GM19452 (cell line): ENCODE measurements around the gene LRP5.

ENCODE experiments used
- ATAC-seq: cut with Tn5 transposase; IDR thresholded peaks from one replicate; pipeline ENCODE4 v1.9.1; 2021; ENCODE audit not compliant: unreplicated experiment

LRP5 gene

DNA sequence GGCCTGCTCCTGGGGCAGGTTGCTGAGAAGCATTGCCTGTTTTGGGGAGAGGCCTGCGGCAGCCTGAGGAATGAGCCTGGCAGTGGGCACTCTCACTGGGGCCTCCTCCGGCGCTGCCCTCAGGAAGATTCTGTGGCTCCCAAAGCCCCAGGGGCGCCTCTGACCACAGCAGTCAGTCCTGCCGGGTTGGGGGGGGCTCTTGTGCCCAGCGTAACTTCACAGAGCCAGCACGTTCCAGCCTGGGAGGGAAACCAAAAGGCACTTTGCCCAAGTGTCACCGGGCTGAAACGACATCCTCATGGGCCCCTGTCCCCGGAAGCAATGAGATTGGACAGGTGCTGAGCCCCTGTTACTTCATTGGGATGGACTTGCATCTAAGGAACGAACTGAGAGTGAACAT is 4.3 kb upstream of the LRP5 start:
- no peak for ATAC-seq

DNA sequence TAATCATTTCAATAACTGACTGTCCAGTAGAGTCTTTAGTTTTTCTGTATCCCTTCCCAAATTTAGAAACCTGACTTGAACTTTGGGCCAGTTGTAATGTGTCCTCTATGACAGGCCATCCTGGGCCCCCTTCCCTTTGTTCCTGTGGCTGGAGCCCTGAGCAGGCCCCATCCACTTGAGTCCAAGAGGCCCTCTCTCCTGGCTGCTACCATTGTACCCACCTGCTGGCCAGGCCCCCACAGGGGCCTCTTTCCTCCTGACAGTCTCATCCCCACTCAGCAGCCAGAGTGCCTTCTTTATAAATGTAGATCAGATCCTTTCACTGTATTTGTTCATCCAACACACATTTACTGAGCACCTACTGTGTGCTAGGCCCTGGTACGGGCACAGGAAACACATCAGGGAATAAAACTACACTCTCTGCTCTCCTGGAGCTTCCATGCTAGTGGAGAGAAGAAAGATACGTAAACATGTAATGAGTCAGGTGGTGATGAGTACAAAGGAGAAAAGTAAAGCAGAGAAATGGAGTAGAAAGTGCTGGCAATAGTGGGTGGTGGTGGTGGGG is 2.7 kb upstream of the LRP5 start:
- ATAC-seq = no peak

DNA sequence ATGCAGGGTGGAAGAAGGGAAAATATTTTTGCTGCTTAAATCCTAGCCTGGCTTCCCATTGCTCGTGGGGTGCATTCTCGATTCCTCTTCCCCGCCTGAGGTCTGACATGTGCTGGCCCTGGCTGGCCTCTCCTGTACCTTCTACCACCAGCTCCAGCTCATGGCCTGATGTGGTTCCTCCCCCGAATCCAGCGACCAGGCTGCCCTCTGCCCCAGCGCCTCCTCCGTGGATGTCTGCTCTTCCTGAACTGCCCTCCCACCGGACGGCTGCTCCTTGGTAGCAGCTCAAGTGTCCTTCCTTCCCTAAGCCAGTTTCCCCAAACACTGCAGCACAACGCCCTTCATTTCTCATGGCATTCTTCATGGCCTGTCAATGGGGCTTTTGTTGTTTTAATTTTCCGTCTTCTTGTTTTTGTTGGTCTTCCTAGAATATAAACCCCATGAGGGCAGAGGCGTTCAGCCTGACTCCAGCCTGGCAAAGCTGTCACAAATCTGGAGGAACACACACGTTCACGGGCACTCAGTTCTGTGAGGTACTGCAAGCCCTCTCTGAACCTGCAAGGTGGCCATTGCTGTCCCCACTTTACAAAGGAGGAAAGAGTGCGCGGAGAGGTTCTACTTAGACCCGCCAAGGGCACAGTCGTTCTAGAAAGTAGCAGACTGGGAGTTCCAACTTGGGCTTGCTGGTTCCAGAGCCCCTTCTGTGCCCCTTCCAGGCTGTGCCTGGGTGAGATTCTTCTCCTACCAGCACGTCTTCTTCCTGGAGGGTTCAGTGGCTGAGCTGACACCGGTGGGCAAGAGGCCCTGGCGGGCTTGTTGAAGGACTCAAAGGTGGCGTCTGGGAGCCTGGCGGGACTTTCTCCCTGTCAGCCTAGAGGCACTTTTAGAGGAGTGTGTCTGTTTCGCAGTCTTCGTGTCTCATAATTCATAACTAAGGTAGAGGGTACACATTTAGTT is 953 bp upstream of the LRP5 start:
- ATAC-seq = no peak

DNA sequence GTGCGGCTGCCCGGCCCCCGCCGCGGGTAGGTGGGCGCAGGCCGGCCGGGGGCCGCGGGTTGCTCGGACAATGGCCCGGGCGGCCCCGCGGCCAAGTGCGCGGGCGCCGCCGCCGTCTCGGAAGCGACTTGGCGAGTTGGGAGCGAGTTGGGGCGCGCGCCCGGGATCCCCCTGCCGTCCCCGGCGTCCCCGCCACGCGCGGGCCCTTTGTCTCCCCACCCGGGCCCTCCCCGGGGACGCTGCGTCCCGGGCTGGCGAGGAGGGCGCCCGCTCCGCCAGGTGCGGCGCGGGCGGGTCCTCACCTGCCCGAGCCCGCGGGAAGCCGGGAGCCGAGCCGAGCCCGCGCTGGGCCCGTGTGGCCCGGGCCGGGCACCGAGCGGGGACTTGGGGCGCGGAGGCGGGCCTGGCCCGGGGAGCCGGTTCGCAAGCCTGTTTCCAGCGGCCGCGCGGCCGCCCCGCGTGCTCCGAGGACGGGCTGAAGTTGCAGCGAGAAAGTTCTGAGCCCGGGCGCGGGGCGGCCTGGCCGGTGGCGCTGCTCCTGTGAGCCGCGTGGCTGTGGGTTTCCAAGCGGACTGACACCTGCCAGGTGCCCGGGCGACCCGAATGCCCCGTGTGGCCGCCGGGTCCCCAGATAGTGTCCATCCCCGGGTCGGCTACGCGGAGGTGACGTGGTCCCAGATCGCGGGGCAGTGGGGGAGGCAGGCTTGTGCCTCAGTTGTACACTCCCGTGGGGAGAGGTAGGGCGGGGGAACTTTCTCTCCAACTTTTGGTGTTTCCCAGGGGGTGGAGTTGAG is 586 bp downstream of the LRP5 start:
- no peak for ATAC-seq

DNA sequence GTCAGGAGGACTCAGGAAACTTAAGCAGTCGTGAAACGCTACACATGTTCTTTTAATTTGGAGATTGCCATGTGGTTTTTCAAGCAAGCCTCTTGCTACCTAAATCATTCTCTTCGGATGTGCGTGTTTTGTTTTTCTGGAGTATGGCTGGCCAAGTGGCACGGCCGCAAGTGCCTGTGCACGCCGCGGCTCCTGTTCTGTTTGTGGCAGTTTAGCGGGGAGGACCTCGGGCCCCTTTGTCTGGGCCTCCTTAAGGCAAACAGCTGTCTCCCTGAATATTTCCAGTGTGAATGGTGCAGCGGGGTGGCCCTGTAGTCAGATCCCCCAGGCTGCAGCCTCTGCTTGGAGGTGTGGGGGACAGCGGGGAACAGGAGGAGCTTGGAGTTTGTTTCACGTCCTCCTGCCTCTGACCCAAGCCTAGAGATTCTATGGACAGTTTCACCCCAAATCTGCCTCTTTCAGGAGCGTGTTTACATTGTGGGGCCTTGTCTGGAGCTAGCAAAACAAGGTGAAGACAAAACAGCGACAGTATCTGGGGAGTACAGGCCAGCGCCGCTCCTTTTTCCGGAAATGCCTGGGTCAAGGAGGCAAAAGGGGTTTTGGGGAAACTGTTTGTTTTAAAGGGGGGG is 1.3 kb downstream of the LRP5 start:
- no peak for ATAC-seq

DNA sequence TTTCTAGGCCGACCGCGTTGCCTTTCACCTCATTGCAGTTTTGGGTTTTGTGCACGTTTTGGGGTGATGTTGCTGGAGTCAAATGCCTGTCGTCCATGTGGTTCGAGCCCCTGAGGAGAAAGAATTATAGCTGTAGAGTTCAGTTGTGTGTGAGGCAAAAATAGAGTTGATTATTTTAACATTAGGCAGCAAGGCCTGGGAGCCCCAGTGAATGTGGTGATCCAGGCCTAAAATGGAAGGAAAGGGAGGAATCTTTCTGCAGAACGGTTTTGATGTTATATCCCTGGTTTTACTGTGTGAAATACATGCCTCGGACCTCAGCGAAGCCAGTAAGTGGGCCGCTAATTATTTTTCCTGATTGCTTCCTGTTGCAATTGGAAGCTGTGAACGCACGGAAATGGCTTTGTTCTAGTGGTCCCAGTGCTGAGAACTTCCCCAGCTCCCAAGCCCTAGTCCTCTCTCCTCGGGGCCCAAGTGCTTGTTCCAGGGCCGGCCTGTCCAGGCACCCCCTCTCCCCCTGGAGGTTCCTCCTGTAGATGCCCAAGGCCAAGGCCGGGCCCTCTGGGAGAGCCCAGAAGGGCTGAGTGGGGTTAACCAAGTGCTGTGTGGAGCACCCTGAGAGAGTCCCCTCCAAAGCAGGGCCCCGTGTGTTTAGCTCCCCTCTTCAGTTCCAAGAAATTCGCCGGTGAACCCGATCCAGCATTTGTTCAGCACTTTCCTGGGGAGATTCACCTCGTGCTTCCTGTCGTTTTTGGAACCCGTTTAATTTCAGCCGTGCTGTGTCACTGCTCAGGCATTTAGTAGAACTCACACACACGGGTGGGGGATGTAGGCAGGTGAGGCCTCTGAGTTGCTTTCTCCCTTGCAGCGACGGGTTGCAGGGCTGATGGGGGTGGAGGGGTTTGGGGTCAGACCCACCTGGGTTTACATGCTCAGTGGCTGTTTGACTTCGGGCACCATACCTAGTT is 2.1 kb downstream of the LRP5 start:
- ATAC-seq = no peak

DNA sequence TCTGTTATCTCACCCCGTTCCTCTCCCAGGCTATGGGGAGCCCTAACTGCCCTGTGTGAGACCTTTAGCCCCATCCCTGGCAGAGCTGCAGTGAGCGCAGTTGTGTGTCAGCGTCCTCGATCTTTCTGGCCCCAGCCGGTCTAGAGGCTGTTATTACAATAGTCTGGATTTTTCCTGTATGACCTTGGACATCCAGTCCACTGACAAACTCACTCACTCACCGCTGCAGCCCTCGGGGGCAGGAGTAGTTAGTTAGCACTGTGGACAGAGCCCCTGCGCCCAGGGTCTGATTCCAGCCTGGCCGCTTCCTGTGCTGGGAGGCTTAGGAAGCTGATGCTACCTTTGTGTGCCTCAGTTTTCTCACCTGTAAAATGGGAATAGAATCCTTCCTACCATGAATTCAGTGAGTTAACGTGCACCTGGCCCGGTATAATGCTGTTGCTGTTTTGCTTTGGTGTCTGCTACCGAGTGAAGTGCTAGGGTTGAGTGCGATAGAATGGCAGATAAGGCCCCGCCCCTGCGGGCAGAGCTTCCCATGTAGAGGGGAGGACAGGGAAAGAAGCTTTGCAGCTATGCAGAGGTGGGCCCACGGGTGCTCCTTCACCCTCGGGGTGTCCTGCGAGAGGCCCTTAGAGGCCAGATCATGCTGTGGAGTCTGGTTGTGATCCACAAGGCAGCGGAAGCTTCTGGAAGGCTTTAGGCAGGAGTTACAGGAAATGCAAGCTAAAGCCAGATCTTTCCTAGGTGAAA is 3.0 kb downstream of the LRP5 start:
- ATAC-seq = no peak

DNA sequence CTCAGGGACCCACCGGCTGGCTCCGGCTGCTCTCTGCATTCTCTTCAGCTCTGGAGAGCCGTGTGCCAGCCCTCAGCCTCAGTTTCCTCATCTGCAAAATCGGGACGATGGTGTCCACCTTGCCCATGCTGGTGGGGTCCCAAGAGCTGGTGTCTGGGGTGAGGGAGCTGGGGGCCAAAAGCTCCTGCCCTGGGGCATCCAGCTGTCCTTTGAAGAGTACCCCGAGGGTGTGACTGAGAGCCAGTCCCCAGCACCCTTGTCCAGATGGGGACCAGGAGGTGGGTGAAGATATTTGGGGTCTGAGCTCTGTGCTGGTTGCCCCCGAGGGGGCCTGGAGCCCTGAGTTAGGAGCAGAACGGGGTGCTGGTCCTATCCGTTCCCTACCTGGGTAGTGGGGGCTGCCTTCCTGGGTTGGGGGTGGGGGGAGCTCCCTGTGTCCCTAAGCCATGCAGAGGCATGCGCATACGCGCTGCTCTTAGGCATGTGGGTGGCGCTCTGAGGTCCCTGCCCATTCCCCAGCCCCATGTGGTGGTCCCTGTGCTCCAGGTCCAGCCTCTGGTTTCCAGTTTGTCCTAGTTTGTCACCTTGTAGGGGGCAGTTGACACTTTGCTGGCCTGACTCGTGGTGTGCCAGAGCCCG is 4.9 kb downstream of the LRP5 start:
- ATAC-seq = no peak

DNA sequence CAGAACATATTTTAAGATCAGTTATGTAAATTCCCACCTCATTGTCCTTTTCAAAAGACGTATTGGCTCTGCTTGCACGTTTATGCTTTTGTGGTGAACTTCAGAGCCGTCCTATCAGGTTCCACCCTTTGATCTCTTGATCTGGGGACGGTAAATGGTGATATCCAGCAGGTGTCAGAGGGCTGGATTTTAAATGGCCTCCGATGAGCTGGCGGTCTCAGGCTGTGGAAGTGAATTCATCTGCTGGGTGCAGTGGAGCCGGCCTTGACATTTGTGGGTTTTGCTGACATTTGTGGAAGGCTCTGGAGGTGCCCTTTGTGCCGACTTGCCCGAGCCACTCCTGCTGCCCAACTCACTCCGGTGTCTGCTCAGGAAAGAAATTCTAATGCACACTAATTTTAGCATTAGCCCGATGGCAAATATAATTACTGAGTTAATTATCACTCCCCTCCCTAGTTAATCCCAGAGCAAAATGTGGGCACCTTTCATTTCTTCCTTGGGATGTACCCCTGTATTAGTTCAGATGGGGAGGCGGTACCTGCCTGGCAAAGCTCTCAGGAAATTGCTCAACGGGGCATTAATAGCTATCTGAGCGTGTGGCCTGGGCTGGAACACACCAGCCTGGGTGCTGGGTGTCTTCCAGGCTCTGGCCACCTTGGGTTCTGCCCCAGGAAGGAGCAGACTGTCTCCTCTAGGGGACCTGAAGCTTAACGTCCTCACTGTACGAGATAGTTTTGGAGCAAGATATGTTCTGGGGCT is 9.1 kb downstream of the LRP5 start:
- ATAC-seq = no peak

DNA sequence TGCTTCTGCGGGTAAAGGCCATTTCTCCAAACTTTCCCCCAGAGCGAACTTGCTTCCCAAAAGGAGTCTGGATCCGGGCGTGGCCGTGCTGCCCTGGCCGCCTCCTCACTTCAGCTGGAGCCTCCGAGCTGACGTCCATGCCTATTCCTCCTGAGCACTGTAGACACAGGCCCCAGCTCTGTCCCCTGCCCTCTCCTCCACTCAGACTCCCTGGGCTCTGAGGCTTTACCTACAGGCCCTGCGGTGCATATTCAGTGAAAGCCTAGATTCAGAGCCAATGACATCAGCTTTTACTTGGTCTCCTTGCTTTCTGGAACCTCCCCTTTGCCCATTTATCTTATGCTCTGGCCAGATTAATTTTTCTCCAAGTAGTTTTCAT is 9.7 kb downstream of the LRP5 start:
- ATAC-seq = no peak

DNA sequence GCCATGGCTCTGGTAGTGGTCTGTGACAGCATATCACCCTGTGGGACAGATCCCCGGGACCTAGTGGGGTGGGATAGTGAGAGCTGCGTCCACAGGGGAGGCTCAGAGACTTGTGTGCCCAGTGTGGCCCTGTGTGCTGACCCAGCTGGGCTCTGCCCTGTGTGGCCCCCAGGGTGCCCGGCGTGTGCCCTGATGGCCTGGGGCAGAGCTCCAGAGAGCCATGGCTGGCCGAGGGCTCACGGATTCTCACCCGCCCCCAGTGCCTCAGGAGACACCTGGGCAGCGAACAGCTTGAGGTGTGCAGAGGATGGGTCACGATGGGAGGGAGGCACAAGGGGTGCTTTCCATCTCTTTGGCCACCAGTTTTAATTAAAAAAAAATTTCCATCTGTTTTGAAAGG is 11.8 kb downstream of the LRP5 start:
- no peak for ATAC-seq

DNA sequence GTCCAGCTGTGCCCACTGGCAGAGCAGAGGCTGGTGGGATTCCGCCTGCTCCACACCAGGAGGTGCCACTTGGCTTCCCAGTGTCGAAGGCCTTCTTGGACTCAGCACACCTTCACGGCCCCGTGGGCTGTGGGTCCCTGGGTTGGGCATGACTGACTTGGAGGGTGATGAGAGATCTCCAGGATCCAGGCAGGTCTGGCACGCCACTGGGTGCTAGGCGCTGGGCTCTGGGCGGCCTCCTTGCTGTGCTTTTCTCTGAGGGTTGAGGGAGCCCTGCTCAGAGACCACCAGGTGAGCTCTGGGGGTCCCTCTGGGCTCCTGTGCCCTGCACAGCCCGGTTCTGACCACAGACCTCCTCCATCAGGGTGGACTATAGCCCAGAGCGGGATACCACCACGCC is 12.3 kb downstream of the LRP5 start:
- no peak for ATAC-seq

DNA sequence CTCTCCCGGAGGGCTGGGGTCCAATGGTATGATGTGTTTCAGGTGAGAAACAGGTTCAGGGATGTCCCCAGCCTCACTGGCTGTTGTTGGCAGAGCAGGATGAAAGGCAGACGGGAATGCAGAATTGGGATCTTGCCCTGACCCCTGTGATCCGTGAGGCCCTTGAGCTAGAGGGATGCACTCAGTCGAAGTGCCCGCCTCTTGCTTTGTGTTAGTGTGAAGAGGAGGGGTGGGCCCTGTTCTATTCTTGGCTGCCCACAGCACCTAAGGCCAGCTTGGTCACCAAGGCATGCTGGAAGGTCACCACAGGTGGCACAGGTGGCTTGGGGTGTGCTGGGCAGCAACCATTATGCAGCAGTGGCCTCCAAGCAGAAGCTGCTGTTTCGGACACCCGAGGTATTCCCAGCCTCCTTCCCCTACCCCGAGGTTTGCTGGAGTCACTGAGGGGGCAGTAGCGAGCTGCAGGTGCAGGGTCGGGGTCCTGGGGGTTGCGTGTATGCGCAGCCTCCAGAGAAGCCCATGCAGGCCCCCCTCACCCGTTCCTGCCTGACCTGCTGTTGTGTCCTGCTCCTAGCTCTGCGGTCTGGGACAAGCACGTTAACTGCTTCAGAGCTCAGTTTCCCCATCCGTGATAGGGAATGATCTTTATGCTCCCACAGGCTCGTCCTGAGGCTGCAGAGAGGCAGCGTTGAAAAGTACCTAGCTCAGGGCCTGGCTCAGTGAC is 13.0 kb downstream of the LRP5 start:
- ATAC-seq = no peak

DNA sequence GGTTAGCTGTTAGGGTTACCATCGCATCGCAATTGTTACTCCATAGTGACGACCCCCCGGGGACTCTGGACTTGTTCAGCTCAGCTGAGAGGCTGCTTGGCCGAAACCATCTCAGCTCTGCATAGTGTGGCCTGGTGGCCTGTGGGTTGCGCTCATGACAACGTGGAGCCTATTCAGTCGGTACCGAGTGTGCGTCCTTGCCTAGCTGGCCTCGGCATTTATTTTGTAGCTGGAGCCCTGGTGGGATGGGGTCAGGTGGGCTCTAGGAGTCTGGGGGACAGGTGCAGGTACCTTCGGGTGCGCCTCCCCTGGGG is 13.5 kb downstream of the LRP5 start:
- no peak for ATAC-seq

DNA sequence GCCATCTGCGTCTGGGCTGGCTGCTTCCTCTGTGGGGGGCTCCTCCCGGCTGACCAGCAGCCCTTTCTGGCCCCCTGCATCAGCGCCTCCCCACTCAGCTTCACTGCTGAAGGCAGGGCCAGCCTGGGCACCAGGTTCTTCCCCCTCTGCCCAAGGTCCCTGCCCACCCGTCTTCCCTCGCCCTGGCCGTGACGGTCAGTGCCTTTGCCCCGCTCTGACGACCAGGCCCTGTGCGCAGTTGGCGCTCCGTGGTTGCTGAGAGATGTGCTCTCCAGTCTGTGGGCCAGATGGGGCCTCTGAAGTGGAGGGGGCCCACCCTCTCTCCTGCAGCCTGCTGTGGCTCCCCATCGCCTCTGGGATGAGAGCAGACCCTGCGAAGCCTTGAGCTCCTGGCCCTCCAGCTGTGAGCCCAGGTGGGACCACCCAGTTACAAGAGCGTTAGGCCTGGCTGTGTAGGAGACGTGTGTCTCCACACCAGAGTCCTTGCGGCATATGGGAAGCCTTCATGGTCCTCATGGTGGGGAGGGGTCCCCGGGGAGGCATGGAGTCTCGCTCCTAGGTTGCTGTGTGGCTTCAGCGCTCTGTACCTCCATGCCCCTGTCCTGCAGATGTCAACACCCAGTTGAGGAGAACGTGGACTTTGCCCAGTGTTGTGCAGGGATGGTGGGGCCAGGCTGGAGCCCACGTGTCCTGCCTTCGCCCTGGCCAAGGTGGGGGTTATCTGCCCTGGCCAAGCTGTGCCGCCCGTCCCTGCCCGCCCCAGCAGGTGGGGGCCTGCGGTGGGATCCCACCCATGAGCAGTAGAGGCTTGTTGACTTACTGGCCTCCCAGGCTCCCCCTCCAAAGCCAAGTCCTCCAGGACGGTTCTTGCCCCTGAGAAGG is 14.2 kb downstream of the LRP5 start:
- no peak for ATAC-seq

DNA sequence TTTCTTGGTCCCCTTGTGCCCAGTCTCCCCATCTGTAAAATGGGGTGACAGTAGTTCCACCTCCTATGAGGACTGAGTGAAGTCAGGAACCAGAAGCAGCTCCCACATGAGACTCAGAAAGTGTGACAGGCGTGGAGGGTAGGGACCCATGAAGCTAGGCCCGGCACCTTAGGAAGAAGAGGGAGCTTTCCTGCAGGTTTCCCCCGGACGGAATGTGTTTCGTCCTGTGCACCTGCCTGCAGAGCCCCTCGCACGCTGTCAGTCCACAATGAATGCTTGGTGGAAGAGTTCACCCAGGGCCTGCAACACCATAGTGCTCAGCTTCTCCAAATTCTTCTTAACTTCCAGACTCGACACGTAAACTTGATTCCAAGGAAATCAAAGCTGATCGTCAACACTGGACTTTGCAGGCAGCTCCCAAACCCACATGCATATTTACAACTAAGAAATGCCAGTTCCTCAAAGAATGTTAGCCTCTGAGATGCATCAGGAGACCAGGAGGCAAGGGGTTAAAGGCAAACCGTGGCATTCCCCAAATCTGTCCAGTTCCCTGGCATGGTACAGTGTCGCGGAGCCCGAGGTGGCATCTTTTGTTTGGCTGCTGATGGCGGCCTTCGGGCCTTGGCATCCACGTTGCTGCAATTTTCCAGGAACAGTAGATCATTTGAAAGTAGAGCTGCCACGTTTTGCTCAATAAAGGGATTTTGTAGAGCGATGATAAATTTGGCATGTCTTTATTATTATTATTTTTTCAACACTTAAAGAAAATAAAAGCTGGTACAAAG is 15.4 kb downstream of the LRP5 start:
- ATAC-seq = no peak
